Kasumi-1 (cell line): ENCODE measurements around the gene PLAU.
"Not testable (repeated sequence)": the region's sequence is repeated elsewhere in the genome, so short reads cannot be mapped to it uniquely, and the experiment has no call there.

ENCODE experiments used
- DNase-seq, 2 experiments: peaks; one replicate each; lab custom pipeline; 2025; lab: John Stamatoyannopoulos, UW

PLAU gene

GRCh38 chr10:73922007-73922863 lies 11.3 kb downstream of the PLAU start:
- DNase-seq: no peak

- DNase-seq: no peak
Observed at GRCh38 chr10:73922864-73923133, 11.9 kb downstream of the PLAU start.

GRCh38 chr10:73923935-73924598 lies 13.1 kb downstream of the PLAU start:
- no peak for DNase-seq

- DNase-seq: no peak
Observed at GRCh38 chr10:73924935-73925334, 14.0 kb downstream of the PLAU start.

GRCh38 chr10:73925539-73925938 lies 14.6 kb downstream of the PLAU start:
- no peak for DNase-seq

- DNase-seq: peak; percentile 59 to 75
Observed at GRCh38 chr10:73926152-73926764, 15.3 kb downstream of the PLAU start.

- not testable (repeated sequence) for DNase-seq
Observed at GRCh38 chr10:73930630-73931327, 19.8 kb downstream of the PLAU start.

GRCh38 chr10:73931767-73932619 lies 21.1 kb downstream of the PLAU start:
- no peak for DNase-seq

GRCh38 chr10:73932620-73933112 lies 21.7 kb downstream of the PLAU start:
- DNase-seq: peak; percentile 30 to 41

GRCh38 chr10:73934074-73934473 lies 23.1 kb downstream of the PLAU start:
- no peak for DNase-seq

- DNase-seq: no peak
Observed at GRCh38 chr10:73935895-73936294, 25.0 kb downstream of the PLAU start.

GRCh38 chr10:73937333-73938043 lies 26.6 kb downstream of the PLAU start:
- no peak for DNase-seq

GRCh38 chr10:73940634-73941221 lies 29.8 kb downstream of the PLAU start:
- peak; percentile 76 to 81 for DNase-seq

- DNase-seq: no peak
Observed at GRCh38 chr10:73941300-73941699, 30.4 kb downstream of the PLAU start.

GRCh38 chr10:73944356-73945100 lies 33.6 kb downstream of the PLAU start:
- no peak for DNase-seq

- DNase-seq: no peak
Observed at GRCh38 chr10:73946253-73947145, 35.6 kb downstream of the PLAU start.

GRCh38 chr10:73948947-73949633 lies 38.2 kb downstream of the PLAU start:
- DNase-seq: no peak
